HEK293T (cell line): ENCODE data around the gene STK33.

ENCODE experiments used
- BHLHE40 ChIP-seq: fragments of 450-650 bp; IDR thresholded peaks from 2 replicates; pipeline ENCODE4 v1.6.1; 2016; ENCODE audit warnings: mild to moderate bottlenecking, moderate library complexity, borderline replicate concordance
- FOXK2 ChIP-seq: fragments of 450-650 bp; IDR thresholded peaks from 2 replicates; pipeline ENCODE4 v1.6.1; 2016; ENCODE audit warnings: mild to moderate bottlenecking
- SP1 ChIP-seq: fragments of 450-650 bp; IDR thresholded peaks from 2 replicates; pipeline ENCODE4 v1.6.1; 2017
- TARDBP ChIP-seq: fragments of 450-650 bp; IDR thresholded peaks from 2 replicates; pipeline ENCODE4 v1.6.1; 2016

- TF ChIP-seq TARDBP (no peak), BHLHE40 (no peak), SP1 (no peak), FOXK2 (no peak)
These were observed 210.4 kb downstream of the STK33 start for GRCh38 chr11:8383627-8384026.
